IPS-NIHi7 (cell line): ENCODE measurements around the gene RPTOR.

Experiments
- DNase-seq: peaks from one replicate; pipeline ENCODE4 v3.0.0; 2012; ENCODE audit warnings: mixed read lengths; ENCODE audit errors: extremely low spot score

Gene RPTOR

DNA sequence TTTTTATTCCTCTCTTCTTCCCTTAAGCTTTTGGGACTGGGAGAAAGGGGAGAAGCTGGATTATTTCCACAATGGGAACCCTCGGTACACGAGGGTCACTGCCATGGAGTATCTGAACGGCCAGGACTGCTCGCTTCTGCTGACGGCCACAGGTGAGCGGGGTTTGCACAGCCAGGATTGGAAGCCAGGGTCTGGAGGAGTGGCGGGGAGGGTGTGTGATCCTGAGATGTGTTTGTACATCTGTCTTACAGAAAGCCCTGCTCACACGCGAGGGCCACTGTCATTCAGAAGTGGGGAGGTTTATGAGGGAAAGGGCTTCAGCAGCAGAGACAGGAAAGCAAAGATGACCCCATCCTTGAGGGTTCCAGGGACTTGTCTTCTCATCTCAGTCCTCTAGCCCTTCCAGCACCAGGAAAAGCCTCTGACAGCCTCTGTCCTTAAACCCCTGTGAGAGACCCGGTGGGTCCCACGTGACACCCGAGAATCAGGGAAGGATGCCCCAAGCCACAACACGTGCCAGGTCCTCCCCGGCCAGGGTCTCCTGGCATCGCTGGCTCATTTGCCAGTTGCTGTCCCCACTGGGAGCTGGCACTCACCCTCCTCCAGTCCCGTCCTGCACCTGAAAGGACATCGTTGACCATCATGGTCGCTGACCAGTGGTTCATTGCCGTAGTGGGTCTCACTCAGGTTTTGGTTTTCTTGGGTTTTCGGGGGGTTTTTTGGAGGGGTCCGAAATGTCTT lies 402.7 kb downstream of the RPTOR start:
- no peak for DNase-seq

DNA sequence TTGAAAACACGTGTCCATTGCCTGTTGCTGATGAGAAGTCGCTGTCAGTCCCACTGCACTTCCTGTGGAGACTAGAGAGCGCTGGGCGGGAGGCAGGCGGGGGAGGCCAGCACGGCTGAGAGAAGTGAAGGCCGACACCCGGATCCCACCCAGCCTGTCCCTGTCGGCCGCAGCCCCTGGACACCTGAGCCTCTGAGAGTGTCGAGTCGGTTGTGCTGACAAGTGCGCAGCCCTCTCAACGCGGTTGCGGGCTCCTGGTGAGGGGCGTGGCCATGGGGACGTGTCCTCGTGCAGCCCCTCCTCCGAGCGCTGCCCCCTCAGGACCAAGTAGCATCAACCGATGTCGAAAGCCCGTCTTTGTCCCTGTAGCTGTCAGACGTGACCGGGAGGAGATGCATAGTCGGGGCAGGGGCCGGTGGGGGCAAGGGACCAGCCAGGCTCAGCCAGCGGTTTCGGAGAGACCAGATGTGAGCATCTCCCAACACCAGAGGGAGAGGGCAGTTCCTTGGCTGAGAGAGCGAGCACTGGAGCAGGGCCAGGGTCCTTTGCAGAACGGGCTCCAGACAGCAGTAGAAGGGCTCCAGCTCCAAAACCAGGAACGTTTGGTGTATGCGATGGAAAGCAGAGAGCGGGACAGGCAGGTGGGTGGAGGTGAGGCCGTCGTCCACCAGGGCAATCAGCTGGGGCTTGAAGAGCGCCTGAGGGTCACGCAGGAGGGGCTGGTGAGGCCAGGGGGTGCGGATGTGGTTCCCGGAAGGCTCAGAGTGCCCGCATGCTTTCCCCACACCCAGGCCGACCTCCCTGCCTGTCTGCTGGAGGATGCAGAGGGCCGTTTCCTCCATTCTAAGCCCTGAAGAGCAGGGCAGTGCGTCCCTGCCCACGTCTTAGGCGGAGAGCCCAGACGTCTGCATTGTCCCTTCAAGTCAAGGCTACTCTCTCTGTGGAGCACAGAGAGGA lies 403.7 kb downstream of the RPTOR start:
- no peak for DNase-seq

DNA sequence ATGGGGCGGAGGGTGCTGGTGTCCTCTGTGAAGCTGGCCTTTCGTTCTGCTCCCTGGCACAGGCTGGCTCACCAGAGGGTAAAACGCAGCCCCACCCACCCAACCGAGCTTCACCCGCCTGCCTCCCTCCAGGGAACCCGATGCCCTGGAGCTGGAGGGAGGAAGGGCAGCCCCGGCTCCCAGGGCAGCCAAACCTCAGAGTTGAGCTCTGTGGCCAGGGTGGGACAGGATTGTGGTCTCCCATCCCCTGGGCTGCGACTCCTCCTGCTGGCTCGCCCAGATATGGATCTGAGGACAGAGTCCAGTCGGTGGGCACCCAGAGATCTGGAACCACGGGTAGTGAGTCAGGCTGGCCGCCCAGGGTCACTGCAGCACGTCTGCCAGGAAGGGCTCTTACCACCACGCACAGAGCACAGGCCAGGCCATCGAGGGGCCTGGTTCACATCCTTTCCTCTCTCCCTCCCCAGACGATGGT lies 404.4 kb downstream of the RPTOR start:
- DNase-seq, result no peak

DNA sequence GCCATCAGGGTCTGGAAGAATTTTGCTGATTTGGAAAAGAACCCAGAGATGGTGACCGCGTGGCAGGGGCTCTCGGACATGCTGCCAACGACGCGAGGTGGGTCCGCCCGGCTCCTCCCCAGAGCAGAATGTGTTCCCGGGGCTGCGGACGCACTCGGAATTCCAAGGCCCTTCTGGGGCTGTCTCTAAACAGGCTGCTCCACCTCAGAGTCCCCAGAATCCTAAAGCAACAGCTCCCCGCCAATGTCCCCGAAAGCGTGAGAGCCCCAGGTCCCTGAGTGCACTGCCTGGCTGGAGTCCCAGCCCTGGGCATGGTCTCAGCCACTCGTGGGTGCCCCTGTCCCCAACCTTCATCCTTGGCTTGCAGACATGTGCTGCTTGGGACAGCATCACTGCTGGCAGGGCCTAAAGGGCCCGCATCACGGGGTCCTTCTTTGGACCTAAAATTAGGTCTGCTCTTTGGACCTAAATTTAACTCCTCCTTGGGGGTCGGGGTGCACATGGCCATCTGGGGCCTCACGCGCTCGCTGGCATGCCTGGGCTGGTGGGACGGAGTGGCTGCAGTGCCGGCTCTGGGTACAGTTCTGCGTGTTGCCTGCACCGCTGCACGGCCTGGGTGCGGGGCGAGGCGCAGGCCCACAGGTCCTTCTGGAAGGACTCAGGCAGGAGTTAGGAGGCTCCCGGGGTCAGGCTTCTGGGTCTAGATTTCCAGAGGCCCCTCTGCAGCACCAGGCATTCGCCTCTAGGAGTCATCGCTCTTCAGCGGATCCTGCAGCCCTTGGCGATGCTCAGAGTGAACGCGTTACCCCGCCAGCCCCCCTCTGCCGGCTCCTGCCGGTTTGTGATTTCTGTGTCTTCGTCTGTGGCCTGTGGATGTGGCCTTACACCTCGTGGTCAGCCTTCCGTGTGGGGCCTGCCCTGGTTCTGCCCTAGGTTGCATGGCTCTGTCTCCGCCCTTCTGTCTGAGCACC lies 405.1 kb downstream of the RPTOR start:
- peak; percentile 56 for DNase-seq

DNA sequence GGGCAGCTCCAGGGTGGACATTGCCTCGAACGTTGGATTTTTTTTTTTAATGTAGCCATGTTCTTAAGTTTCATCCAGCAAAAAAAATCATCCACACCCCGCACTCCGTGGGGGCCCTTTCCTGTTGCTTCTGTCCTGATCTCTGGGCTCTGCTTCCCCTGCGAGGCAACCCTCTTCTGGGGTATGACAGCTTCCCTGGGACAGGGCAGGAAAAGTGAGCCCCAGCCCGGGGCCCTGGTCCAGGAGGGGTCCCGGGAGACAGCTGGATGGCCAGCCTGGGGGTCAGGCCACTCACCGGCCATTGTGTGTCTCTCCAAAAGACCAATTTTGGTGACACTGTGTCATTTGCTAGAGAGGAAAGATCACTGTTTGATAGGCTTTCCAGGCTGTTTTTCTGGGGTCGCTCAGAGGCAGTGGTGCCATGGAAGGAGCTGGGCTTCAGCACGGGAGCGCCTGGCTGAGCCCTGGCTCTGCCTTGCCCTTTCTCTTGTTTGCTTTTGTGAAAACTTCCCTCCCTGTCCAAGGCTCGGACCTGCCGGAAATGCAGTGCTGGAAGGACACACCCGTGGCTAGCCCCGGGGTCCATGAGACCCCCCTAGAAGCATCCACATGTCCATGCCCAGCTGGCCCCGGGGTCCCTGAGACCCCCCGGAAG lies 406.0 kb downstream of the RPTOR start:
- no peak for DNase-seq

DNA sequence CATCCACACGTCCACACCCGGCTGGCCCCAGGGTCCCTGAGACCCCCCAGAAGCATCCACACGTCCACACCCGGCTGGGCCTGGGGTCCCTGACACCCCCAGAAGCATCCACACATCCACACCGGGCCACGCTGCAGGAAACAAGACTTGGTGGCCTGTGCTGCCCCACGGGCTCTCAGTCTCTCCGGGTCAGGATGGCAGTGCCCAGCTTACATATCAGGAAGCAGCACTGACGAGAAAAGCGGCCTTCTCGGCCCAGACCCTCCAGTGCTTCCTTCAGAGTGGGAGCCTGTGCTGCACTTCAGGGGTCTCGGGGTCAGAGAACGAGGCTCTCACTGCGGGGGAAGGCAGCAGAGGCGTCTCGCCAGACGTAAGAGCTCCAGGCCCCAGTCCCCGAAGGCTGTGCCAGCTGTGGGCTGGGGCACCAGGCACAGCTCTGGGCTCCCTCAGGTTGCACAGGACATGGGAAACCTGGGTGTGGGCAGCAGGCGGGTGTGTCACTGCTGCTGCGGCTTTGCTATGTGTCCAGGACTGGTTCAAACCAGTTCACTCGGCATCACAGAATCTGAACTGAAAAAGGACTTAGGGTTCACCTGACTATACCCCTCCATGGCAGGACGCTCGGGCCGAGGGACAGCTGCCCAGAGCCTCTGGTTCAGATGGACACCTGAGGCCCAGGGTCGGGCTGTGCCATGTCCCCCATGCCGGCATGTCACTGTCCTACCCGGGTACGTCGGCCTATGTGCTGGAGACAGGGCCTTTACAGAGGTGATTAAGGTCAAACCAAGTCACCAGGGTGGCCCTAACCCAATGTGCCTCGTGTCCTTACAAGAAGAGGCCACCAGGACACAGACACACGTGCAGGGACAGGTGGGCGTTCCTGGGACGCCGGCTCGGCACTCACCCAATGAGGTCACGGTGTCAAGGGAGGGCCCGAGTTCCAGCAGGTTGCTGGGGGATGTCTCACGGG lies 406.8 kb downstream of the RPTOR start:
- no peak for DNase-seq

DNA sequence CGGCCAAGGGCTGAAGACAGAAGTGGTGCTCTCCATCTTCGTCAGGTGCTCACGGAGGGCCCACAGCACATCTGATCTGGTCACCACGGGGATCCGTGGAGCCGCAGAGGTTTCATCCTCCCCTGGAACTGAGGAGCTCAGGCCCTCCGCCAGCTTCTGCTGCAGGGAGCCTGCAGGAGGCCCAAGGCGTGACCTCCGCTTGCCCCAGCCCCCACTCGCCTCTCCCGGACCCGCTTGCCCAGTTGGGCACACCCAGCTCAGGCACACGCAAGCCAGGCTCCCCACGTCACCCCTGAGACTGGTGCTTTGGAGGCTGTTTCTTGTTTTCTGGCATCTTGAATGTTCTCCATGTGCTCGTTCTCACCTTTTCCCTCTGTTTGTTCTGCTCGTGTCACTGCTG lies 407.7 kb downstream of the RPTOR start:
- DNase-seq, result no peak

DNA sequence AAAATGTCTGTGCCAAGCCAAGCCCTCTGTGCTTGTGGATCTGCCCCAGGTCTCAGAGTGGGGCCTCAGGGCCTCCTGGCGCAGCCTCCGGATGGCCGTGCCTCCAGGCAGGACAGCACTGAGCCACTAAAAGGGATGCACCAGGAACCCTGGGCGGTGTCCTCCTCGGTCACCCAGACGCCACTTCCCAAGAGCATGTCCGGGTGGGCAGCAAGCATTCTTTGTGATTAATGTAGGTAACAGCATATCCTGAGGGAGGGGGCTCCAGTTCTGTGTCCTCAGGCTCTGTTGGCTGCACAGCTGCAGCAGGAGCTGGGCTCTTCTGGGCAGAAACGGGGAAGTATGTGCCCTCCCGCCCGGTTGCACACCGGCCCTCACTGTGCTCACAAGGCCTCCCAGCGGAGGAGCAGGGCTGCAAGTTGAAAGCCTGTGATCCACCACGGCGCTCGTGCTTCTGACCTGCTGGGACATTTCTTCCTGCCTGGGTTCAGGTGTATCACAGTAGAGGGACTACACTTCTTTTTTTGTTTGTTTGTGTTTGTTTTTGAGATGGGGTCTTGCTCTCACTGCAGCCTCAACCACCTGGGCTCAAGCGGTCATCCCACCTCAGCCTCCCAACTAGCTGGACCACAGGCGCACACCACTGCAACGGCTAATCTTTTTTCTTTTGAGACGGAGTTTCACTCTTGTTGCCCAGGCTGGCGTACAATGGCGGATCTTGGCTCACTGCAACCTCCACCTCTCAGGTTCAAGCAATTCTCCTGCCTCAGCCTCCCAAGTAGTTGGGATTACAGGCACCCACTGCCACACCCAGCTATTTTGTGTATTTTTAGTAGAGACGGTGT lies 409.1 kb downstream of the RPTOR start:
- no peak for DNase-seq

DNA sequence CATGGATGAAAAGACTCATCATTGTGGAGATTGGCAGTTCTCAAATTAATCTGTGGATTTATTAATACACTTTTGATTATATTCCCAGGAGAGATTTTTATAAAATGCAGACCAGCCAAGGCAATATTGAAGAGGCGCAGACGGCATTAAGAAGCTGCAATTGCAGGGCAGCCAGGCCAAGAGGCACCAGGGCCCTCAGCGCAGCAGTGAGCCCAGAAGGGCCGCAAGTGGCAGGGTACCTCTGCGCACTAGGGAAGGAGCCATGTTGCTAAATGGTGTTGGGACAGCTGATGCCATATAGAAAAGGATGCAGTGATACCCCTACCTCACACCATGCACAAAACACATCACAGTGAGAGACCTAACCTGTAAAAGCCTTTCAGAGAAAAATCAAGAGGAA lies 410.4 kb downstream of the RPTOR start:
- DNase-seq, result no peak

DNA sequence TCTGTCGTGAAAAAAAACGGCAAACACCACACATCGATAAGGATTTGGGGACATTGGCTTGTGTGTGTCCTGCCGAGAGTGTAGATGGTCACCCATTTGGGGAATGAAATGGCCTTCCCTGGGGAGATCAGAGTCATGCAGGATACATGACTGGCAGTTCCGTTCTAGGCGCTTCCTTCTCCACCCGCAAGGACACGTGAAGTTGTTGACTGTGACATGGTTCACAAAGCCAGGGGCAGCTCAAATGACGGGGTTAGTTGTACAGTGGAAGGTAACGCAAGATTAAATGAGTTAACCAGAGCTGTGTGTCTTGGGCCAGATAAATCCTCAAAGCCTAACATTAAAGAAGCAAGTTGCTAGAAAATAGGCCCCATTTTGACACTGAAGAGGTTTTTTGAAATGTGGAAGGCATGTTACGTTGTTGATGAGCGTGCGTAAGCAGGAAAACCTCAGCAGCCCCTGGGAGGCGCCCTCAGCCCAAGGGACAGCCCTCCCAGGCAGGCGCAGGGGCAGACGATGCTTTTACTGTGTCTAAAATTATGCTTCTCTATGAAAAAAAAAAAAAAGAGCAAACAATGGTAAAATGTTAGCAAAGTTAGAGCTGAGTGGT lies 411.1 kb downstream of the RPTOR start:
- no peak for DNase-seq

DNA sequence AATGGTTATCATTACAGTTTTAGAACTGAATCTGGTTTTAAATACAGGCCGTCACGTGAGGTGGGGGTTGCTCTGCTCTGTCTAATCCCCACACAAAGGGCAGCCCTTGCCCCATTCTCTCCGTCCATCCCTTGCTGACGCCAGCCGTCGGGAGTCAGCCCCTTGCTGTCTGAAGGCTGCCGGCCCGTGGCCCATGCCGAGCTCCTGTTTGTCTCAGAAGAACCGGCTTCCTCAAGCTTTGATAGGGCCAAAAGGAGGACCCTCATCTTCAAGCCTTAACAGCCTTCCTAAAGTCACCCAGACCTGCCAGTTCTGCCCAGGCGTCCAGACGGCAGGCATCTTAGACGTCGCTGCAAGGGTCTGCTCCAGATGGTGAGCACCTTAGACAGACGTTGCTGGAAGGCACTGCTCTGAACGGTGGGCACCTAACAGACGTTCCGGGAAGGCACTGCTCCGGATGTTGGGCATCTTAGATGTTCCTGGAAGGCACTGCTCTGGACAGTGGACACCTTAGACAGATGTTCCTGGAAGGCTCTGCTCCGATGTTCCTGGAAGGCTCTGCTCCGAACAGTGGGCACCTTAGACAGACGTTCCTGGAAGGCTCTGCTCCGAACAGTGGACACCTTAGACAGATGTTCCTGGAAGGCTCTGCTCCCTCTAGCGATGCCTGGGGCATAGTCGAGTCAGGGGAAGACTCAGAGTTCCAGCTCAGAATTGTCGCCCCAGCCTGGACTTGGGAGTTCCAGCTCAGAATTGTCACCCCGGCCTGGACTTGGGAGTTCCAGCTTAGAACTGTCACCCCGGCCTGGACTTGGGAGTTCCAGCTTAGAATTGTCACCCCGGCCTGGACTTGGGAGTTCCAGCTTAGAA lies 411.9 kb downstream of the RPTOR start:
- no peak for DNase-seq

DNA sequence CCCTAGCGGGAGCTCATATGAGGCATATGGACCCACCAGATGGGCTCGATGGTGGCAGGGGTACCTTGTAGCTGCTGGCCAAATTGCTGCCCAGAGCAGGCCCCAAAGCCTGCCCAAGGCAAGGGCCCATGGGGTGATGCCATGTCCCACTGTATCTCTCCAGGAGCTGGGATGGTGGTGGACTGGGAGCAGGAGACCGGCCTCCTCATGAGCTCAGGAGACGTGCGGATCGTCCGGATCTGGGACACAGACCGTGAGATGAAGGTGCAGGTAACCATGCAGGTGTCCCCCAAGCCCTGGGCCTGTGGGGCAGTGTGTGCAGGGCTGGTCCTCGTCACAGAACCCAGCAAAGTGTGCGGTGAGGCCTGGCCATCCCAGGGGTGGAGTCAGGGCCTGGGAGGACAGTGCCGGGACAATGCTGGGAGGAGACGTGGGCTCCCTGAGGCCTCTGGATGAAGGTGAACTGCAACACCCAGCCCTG lies 412.9 kb downstream of the RPTOR start:
- no peak for DNase-seq

DNA sequence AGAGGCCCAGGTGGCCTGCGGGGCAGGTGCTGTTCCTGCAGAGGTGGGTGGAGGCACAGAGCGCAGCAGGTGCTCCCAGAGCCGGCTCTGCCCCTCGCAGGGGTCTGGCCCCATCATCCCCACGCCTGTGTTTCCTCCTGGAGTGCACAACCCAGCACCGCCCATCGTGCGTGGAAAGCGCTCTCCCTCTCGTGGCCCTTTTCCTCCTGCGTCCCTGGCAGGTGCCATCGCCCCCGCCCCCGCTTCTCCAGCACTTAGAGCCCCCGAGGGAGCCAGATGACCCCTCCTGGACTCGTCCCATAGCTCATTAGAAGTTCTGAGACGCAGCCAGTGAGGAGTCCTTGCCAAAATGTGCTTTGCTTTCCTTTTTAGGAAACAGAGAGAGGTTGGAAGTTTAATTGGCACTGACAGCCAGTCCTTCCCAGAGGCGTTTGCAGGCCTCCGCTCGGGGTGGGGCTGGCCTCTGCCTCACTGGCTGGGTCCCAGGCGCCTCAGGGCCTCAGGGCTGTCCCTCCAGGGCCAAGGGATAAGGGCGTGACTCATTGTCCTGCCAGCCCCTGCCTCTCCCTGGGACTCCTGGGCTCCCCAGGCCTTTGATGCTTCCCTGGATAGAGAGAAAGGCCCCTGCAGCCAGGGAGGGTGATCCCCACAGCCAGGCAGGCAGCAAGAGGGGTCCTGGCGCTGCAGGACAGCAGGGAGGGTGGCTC lies 414.8 kb downstream of the RPTOR start:
- DNase-seq, result no peak

DNA sequence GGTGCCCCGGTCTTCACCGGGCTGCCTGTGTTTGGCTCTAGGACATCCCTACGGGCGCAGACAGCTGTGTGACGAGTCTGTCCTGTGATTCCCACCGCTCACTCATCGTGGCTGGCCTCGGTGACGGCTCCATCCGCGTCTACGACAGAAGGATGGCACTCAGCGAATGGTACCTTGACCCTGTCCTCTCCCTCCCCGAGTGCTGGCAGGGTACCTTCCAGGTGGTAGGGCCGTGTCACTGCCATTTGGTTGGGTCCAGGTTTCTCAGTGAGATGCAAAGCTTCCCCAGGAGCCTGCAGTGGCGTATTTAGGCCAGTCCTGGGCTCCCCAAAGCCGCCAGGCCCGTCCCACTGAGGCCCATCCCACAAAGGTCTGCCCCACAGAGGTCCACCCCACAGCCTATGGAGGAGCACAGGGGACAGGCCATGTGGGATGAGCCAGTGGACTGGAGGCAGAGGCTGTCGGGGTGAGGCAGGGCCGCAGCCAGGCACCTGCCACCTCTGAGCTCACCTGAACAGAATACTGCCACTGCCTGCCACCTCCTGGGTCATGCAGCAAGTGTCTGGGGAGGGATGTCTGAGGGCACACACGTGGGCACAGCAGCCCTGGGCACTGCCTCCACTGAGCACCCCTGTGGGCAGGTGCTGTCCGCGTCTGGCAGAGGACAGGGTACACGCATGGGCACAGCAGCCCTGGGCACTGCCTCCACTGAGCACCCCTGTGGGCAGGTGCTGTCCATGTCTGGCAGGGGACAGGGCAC lies 415.6 kb downstream of the RPTOR start:
- DNase-seq, result no peak

DNA sequence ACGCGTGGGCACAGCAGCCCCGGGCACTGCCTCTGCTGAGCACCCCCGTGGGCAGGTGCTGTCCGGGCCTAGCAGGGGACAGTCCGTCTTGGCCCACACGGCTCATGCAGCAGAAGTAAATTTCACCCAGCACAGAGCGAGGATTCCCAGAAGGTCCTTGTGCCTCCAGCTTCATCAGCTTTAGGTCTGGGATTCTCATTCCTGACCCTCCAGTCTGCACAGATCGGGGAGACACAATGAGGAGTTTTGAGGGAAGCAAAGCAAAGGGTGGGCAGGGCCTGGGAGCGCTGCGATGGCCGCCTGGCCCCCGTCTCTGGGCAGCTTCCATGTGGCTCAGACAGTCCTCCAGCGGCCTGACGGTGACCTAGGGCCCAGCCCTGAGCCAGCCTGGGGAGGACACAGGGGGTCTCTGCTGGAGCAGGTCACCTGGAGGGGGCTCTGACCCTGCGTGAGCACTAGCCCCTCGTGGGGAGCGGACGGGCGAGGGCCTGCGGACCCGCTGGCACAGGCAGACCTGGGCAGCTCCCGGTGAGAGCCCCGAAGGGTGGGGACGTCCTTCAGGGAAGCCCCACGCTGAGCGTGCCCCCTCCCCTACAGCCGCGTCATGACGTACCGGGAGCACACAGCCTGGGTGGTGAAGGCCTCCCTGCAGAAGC lies 416.3 kb downstream of the RPTOR start:
- no peak for DNase-seq
